ENCODE results near the gene DDIT4L.
A peak's percentile ranks its signal among the peaks of the same experiment; 100 is the strongest.
"Not testable (repeated sequence)": the region's sequence is repeated elsewhere in the genome, so short reads cannot be mapped to it uniquely, and the experiment has no call there.

The DDIT4L gene

GRCh38 chr4:100189820-100190642 lies at the start of gene DDIT4L:
Gene DDIT4L, minus strand, starts transcription at chr4:100190468. Its CDS starts 485 bp downstream, at chr4:100189983.
- peak within 1 kb of the TSS; percentile 85 for H3K4me3 ChIP-seq (ENCODE audit: low read depth, low read length)
- peaks cover 4% of the 10 kb centered on the region for H3K4me1 ChIP-seq (ENCODE audit: control insufficient read depth, insufficient read depth, low read length, unreplicated experiment)
- H3K79me2 ChIP-seq (ENCODE audit: control insufficient read depth, insufficient read depth, low read length, unreplicated experiment), result no peaks in the 10 kb centered on the region
- H3K27ac ChIP-seq (ENCODE audit: low read depth, low read length), result no peak within 1 kb of the TSS
- no peaks in the 10 kb centered on the region for H3K36me3 ChIP-seq (ENCODE audit: insufficient read depth, low read length)
- H2AFZ ChIP-seq (ENCODE audit: low read length, unreplicated experiment), result peak within 1 kb of the TSS; percentile 87
- no peaks in the 10 kb centered on the region for H3K27me3 ChIP-seq (ENCODE audit: insufficient read depth, low read length)

GRCh38 chr4:100240008-100240407 lies 49.7 kb upstream of the DDIT4L start:
- Histone ChIP-seq H3K4me3 (ENCODE audit: low read depth, low read length) (peak overlapping the region; percentile 31), H3K79me2 (ENCODE audit: control insufficient read depth, insufficient read depth, low read length, unreplicated experiment) (no peaks in the 10 kb centered on the region), H3K36me3 (ENCODE audit: insufficient read depth, low read length) (no peaks in the 10 kb centered on the region), H2AFZ (ENCODE audit: low read length, unreplicated experiment) (peak overlapping the region; percentile 65), H3K27ac (ENCODE audit: low read depth, low read length) (no peak overlapping the region), H3K27me3 (ENCODE audit: insufficient read depth, low read length) (no peaks in the 10 kb centered on the region), H3K4me1 (ENCODE audit: control insufficient read depth, insufficient read depth, low read length, unreplicated experiment) (no peaks in the 10 kb centered on the region)

GRCh38 chr4:100224721-100225120 lies 34.5 kb upstream of the DDIT4L start:
- no peaks in the 10 kb centered on the region for H3K79me2 ChIP-seq (ENCODE audit: control insufficient read depth, insufficient read depth, low read length, unreplicated experiment)
- no peaks in the 10 kb centered on the region for H3K4me1 ChIP-seq (ENCODE audit: control insufficient read depth, insufficient read depth, low read length, unreplicated experiment)
- no peak overlapping the region for H3K27ac ChIP-seq (ENCODE audit: low read depth, low read length)
- H3K27me3 ChIP-seq (ENCODE audit: insufficient read depth, low read length), result no peaks in the 10 kb centered on the region
- no peak overlapping the region for H3K4me3 ChIP-seq (ENCODE audit: low read depth, low read length)
- H3K36me3 ChIP-seq (ENCODE audit: insufficient read depth, low read length), result no peaks in the 10 kb centered on the region
- no peak overlapping the region for H2AFZ ChIP-seq (ENCODE audit: low read length, unreplicated experiment)

GRCh38 chr4:100224160-100224559 lies 33.9 kb upstream of the DDIT4L start:
- Histone ChIP-seq H3K27me3 (ENCODE audit: insufficient read depth, low read length) (no peaks in the 10 kb centered on the region), H3K36me3 (ENCODE audit: insufficient read depth, low read length) (no peaks in the 10 kb centered on the region), H3K4me3 (ENCODE audit: low read depth, low read length) (no peak overlapping the region), H3K79me2 (ENCODE audit: control insufficient read depth, insufficient read depth, low read length, unreplicated experiment) (no peaks in the 10 kb centered on the region), H3K4me1 (ENCODE audit: control insufficient read depth, insufficient read depth, low read length, unreplicated experiment) (no peaks in the 10 kb centered on the region), H3K27ac (ENCODE audit: low read depth, low read length) (no peak overlapping the region), H2AFZ (ENCODE audit: low read length, unreplicated experiment) (no peak overlapping the region)

GRCh38 chr4:100208964-100209363 lies 18.7 kb upstream of the DDIT4L start:
- no peaks in the 10 kb centered on the region for H3K36me3 ChIP-seq (ENCODE audit: insufficient read depth, low read length)
- H3K4me3 ChIP-seq (ENCODE audit: low read depth, low read length), result no peak overlapping the region
- no peaks in the 10 kb centered on the region for H3K79me2 ChIP-seq (ENCODE audit: control insufficient read depth, insufficient read depth, low read length, unreplicated experiment)
- H3K4me1 ChIP-seq (ENCODE audit: control insufficient read depth, insufficient read depth, low read length, unreplicated experiment), result no peaks in the 10 kb centered on the region
- H3K27me3 ChIP-seq (ENCODE audit: insufficient read depth, low read length), result no peaks in the 10 kb centered on the region
- no peak overlapping the region for H3K27ac ChIP-seq (ENCODE audit: low read depth, low read length)
- H2AFZ ChIP-seq (ENCODE audit: low read length, unreplicated experiment), result no peak overlapping the region

- Histone ChIP-seq H3K36me3 (ENCODE audit: insufficient read depth, low read length) (no peaks in the 10 kb centered on the region), H3K27ac (ENCODE audit: low read depth, low read length) (no peak overlapping the region), H3K4me3 (ENCODE audit: low read depth, low read length) (no peak overlapping the region), H3K4me1 (ENCODE audit: control insufficient read depth, insufficient read depth, low read length, unreplicated experiment) (no peaks in the 10 kb centered on the region), H3K79me2 (ENCODE audit: control insufficient read depth, insufficient read depth, low read length, unreplicated experiment) (no peaks in the 10 kb centered on the region), H2AFZ (ENCODE audit: low read length, unreplicated experiment) (no peak overlapping the region), H3K27me3 (ENCODE audit: insufficient read depth, low read length) (no peaks in the 10 kb centered on the region)
These were observed 18.2 kb upstream of the DDIT4L start for GRCh38 chr4:100208459-100208858.

GRCh38 chr4:100206850-100207249 lies 16.6 kb upstream of the DDIT4L start:
- no peaks in the 10 kb centered on the region for H3K4me1 ChIP-seq (ENCODE audit: control insufficient read depth, insufficient read depth, low read length, unreplicated experiment)
- no peaks in the 10 kb centered on the region for H3K79me2 ChIP-seq (ENCODE audit: control insufficient read depth, insufficient read depth, low read length, unreplicated experiment)
- no peaks in the 10 kb centered on the region for H3K36me3 ChIP-seq (ENCODE audit: insufficient read depth, low read length)
- H2AFZ ChIP-seq (ENCODE audit: low read length, unreplicated experiment), result no peak overlapping the region
- no peaks in the 10 kb centered on the region for H3K27me3 ChIP-seq (ENCODE audit: insufficient read depth, low read length)
- no peak overlapping the region for H3K4me3 ChIP-seq (ENCODE audit: low read depth, low read length)
- H3K27ac ChIP-seq (ENCODE audit: low read depth, low read length), result no peak overlapping the region

- Histone ChIP-seq H3K36me3 (ENCODE audit: insufficient read depth, low read length) (no peaks in the 10 kb centered on the region), H2AFZ (ENCODE audit: low read length, unreplicated experiment) (no peak overlapping the region), H3K27ac (ENCODE audit: low read depth, low read length) (no peak overlapping the region), H3K27me3 (ENCODE audit: insufficient read depth, low read length) (no peaks in the 10 kb centered on the region), H3K4me1 (ENCODE audit: control insufficient read depth, insufficient read depth, low read length, unreplicated experiment) (no peaks in the 10 kb centered on the region), H3K4me3 (ENCODE audit: low read depth, low read length) (no peak overlapping the region), H3K79me2 (ENCODE audit: control insufficient read depth, insufficient read depth, low read length, unreplicated experiment) (no peaks in the 10 kb centered on the region)
These were observed 7.8 kb upstream of the DDIT4L start for GRCh38 chr4:100198061-100198460.

GRCh38 chr4:100196388-100197071 lies 6.3 kb upstream of the DDIT4L start:
- not testable (repeated sequence) for H3K4me3 ChIP-seq (ENCODE audit: low read depth, low read length); H3K79me2 ChIP-seq (ENCODE audit: control insufficient read depth, insufficient read depth, low read length, unreplicated experiment); H3K36me3 ChIP-seq (ENCODE audit: insufficient read depth, low read length); H3K27ac ChIP-seq (ENCODE audit: low read depth, low read length); H3K27me3 ChIP-seq (ENCODE audit: insufficient read depth, low read length); H2AFZ ChIP-seq (ENCODE audit: low read length, unreplicated experiment); H3K4me1 ChIP-seq (ENCODE audit: control insufficient read depth, insufficient read depth, low read length, unreplicated experiment)

- Histone ChIP-seq H3K36me3 (ENCODE audit: insufficient read depth, low read length) (no peaks in the 10 kb centered on the region), H2AFZ (ENCODE audit: low read length, unreplicated experiment) (peak overlapping the region; percentile 87), H3K27me3 (ENCODE audit: insufficient read depth, low read length) (no peaks in the 10 kb centered on the region), H3K4me1 (ENCODE audit: control insufficient read depth, insufficient read depth, low read length, unreplicated experiment) (peaks cover 4% of the 10 kb centered on the region), H3K27ac (ENCODE audit: low read depth, low read length) (no peak overlapping the region), H3K4me3 (ENCODE audit: low read depth, low read length) (peak overlapping the region; percentile 85), H3K79me2 (ENCODE audit: control insufficient read depth, insufficient read depth, low read length, unreplicated experiment) (no peaks in the 10 kb centered on the region)
These were observed 654 bp upstream of the DDIT4L start for GRCh38 chr4:100190643-100191600.

Measured in ACC112 (cell line).